ENCODE measurements around the gene URI1.
A peak's percentile ranks its signal among the peaks of the same experiment; 100 is the strongest.
"Not testable (repeated sequence)": the region's sequence is repeated elsewhere in the genome, so short reads cannot be mapped to it uniquely, and the experiment has no call there.

Gene URI1

DNA sequence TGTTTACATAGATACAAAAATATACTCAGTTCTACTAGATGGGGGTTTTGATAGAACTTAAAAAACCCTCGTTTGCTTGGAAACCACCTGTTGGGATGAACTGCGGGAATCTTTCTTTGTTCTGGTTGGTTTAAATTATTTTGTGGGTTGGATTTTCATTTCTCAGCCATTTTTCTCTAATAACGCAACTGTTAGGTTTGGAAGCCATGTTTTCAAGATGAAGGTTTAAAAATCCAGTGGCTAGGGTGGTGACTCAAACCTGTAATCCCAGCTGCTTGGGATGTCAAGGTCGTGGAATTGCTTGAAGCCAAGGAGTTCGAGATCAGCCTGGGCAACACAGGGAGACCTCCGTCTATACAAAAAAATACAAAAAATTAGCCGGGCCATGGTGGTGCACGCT, 1.6 kb downstream of the URI1 start:
- Histone ChIP-seq H3K27me3 (replicated peaks) (no peaks in the 10 kb centered on the region), H3K36me3 (replicated peaks) (no peaks in the 10 kb centered on the region), H3K27ac (no peak overlapping the region), H3K4me3 (ENCODE audit: low read depth, low read length) (peak overlapping the region; percentile 95)
- TF ChIP-seq, protein P1, sequence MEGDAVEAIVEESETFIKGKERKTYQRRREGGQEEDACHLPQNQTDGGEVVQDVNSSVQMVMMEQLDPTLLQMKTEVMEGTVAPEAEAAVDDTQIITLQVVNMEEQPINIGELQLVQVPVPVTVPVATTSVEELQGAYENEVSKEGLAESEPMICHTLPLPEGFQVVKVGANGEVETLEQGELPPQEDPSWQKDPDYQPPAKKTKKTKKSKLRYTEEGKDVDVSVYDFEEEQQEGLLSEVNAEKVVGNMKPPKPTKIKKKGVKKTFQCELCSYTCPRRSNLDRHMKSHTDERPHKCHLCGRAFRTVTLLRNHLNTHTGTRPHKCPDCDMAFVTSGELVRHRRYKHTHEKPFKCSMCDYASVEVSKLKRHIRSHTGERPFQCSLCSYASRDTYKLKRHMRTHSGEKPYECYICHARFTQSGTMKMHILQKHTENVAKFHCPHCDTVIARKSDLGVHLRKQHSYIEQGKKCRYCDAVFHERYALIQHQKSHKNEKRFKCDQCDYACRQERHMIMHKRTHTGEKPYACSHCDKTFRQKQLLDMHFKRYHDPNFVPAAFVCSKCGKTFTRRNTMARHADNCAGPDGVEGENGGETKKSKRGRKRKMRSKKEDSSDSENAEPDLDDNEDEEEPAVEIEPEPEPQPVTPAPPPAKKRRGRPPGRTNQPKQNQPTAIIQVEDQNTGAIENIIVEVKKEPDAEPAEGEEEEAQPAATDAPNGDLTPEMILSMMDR (IDR thresholded peaks at IDR 0.05; ENCODE audit: low read depth, low read length, missing control alignments), result no peak
- in situ Hi-C loops (cut with HindIII; ENCODE audit: low pct_ligation_motif_present, low sequenced_read_pairs), result no loop called here
- DNase-seq, result no peak

DNA sequence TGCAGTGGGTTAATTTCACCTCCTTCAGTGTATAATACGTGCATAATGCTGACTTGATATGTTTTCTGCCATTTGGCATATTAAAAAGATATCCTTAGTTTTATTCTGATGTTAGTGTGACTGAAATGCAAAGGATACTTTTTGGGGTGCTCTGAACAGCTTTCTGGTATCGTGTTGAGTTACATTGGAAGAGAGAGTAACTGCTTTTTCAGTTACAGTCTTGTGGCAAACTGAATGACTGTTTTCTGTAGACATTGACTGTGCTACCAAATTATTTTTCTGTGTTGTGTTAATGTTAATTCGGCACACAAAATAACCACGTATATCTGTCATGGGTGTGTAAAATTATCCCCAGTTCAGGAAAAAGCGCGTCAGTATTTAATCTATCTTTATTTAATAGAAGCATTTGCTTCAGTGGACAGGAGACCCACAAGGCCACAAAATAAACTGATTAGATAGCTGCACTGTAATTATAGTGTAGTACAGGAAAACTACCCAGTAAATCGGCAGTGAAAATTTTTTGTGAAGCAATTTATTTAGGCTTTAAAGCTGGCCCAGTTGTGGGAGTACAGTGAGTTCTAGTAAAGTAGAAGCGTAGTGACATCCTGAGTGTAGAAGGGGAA, 2.5 kb downstream of the URI1 start:
- DNase-seq, result no peak
- H3K36me3 ChIP-seq (replicated peaks), result no peaks in the 10 kb centered on the region
- TF ChIP-seq, protein P1 (IDR thresholded peaks at IDR 0.05; ENCODE audit: low read depth, low read length, missing control alignments), result no peak
- in situ Hi-C loops (cut with HindIII; ENCODE audit: low pct_ligation_motif_present, low sequenced_read_pairs), result no loop called here
- no peak overlapping the region for H3K4me3 ChIP-seq (ENCODE audit: low read depth, low read length)
- H3K27ac ChIP-seq, result no peak overlapping the region
- no peaks in the 10 kb centered on the region for H3K27me3 ChIP-seq (replicated peaks)

DNA sequence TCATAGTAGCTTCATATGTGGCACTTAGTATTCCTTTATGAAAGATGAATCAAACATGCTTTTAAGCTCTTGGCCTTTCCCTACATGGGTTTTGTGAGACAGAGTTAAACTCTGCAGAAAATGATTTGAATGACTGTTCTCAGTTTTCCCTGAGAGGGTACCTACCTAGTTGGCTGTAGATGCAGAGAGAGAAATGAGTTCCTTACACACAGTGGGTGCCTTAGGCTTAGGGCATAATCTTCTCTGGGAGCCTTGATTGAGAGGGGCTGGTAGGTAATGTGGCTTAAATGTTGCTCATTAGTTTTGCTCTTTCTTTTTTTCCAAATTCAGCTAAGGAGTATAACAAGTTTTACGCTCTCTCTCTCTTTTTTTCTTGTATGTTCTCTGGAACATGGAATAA, 3.0 kb downstream of the URI1 start:
- TF ChIP-seq, protein P1 (IDR thresholded peaks at IDR 0.05; ENCODE audit: low read depth, low read length, missing control alignments), result no peak
- Histone ChIP-seq H3K4me3 (ENCODE audit: low read depth, low read length) (no peak overlapping the region), H3K27ac (no peak overlapping the region), H3K36me3 (replicated peaks) (no peaks in the 10 kb centered on the region), H3K27me3 (replicated peaks) (no peaks in the 10 kb centered on the region)
- DNase-seq, result no peak
- in situ Hi-C loops (cut with HindIII; ENCODE audit: low pct_ligation_motif_present, low sequenced_read_pairs), result no loop called here

DNA sequence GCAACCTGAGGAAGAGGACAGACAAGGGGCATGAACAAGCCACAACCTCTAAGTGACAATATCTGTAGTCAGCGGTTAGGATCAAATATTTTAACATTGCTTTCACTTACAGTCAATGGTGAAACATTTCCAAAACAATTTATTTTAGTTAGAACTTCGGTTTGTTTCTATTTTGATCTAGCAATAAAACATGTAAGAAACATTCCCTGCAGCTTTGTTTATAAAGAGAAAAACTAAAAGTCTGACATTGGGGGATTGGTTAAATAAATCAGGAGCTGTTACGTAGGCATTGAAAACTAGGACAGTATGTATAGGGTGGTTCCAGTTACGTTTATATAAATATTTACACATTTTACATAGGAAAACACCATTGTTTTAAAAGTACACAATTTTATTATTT, 3.4 kb downstream of the URI1 start:
- no peak for DNase-seq
- TF ChIP-seq, protein P1 (IDR thresholded peaks at IDR 0.05; ENCODE audit: low read depth, low read length, missing control alignments), result no peak
- Histone ChIP-seq H3K36me3 (replicated peaks) (no peaks in the 10 kb centered on the region), H3K27me3 (replicated peaks) (no peaks in the 10 kb centered on the region), H3K27ac (no peak overlapping the region), H3K4me3 (ENCODE audit: low read depth, low read length) (no peak overlapping the region)
- in situ Hi-C loops (cut with HindIII; ENCODE audit: low pct_ligation_motif_present, low sequenced_read_pairs), result no loop called here

DNA sequence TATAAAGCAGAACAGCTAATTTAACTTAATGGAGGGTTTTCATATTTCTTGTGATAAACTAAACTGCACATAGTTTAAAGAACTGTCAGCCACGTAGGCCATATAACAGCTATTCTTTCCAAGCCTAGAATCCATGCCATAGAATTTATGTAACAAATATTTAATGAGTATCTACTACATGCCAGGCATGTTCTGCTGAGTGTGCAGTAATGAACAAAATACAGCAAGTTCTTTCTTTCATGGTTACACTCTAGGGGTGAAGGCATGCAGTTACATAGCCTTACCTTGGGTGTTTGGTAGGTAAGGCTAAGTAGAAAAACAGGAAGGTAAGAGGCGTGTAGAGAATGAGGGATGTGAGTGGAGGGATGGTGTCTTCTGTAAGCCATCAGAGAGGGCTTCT, 4.6 kb downstream of the URI1 start:
- Histone ChIP-seq H3K27me3 (replicated peaks) (no peaks in the 10 kb centered on the region), H3K27ac (no peak overlapping the region), H3K36me3 (replicated peaks) (no peaks in the 10 kb centered on the region), H3K4me3 (ENCODE audit: low read depth, low read length) (no peak overlapping the region)
- no peak for DNase-seq
- in situ Hi-C loops (cut with HindIII; ENCODE audit: low pct_ligation_motif_present, low sequenced_read_pairs), result no loop called here
- TF ChIP-seq, protein P1 (IDR thresholded peaks at IDR 0.05; ENCODE audit: low read depth, low read length, missing control alignments), result no peak

DNA sequence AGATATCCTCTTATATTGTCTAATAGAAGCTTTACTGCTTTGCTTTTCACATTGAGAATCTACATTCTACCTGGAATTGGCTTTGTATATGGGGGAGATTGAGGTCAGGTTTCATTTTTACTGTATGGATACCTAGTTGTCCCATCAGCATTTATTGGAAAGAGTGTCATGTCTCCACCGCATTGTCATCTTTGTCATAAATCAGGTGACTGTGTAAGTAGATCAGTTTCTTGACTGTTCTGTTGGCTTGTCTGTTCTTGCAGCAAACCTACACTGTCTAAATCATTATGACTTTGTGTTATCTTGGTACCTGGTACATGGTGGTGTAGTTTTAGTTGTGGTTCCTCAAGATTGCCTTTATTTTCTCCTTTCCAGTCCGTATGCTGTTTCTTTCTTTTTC, 5.8 kb downstream of the URI1 start:
- DNase-seq, result no peak

DNA sequence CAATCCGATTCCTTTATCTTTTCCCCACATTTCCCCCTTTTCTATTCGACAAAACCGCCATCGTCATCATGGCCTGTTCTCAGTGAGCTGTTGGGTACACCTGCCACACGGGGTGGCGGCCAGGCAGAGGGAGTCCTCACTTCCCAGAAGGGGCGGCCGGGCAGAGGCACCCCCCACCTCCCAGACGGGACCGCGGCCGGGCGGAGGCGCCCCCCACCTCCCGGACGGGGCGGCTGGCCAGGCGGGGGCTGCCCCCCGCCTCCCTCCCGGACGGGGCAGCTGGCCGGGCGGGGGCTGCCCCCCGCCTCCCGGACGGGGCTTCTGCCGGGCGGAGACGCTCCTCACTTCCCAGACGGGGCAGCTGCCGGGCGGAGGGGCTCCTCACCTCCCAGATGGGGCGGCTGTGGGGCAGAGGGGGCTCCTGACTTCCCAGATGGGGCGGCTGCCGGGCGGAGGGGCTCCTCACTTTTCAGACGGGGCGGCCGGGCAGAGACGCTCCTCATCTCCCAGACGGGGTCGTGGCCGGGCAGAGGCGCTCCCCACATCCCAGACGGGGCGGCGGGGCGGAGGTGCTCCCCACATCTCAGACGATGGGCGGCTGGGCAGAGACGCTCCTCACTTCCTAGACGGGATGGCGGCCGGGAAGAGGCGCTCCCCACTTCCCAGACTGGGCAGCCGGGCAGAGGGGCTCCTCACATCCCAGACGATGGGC, 6.9 kb downstream of the URI1 start:
- in situ Hi-C loops (cut with HindIII; ENCODE audit: low pct_ligation_motif_present, low sequenced_read_pairs); H3K27me3 ChIP-seq (replicated peaks); DNase-seq; H3K4me3 ChIP-seq (ENCODE audit: low read depth, low read length); H3K27ac ChIP-seq; H3K36me3 ChIP-seq (replicated peaks): not testable (repeated sequence)

More for the DNA sequence above, 5.8 kb downstream of the URI1 start:
- Histone ChIP-seq H3K36me3 (replicated peaks) (no peaks in the 10 kb centered on the region), H3K27ac (no peak overlapping the region), H3K27me3 (replicated peaks) (no peaks in the 10 kb centered on the region), H3K4me3 (ENCODE audit: low read depth, low read length) (no peak overlapping the region)
- TF ChIP-seq, protein P1 (IDR thresholded peaks at IDR 0.05; ENCODE audit: low read depth, low read length, missing control alignments), result no peak
- in situ Hi-C loops (cut with HindIII; ENCODE audit: low pct_ligation_motif_present, low sequenced_read_pairs), result no loop called here

All from brain microvascular endothelial cell (primary cell).